ENCODE measurements around the gene SEZ6L2.
"Not testable (repeated sequence)": the region's sequence is repeated elsewhere in the genome, so short reads cannot be mapped to it uniquely, and the experiment has no call there.

SEZ6L2 gene

DNA sequence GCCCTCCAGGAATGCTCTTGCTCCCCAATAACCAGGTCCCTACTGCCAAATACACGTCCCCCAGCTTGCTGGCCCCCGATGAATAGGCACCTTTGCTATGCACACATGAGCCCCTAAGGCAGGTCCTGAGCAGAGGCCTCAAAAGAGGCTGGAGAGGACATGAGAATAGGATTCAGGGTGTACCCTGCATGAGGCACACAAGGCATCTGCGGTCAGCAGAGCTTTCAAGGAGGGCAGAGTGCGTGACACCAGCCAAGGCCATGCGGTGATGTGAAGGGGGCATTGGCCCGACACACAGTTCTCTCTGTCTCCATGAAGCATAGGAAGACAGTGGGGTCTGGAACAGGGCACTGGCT, 6.9 kb downstream of the SEZ6L2 start:
- Histone ChIP-seq H3K4me1 (ENCODE audit: low read length) (no peaks in the 10 kb centered on the region), H3K9ac (ENCODE audit: low read length) (no peak overlapping the region), H3K9me3 (replicated peaks; ENCODE audit: insufficient read depth, low read length) (no peaks in the 10 kb centered on the region), H3K36me3 (replicated peaks; ENCODE audit: insufficient read depth, low read length) (no peaks in the 10 kb centered on the region), H3K79me2 (ENCODE audit: low read length) (no peaks in the 10 kb centered on the region), H3K4me2 (ENCODE audit: low read depth, low read length) (no peak overlapping the region), H3K27me3 (replicated peaks; ENCODE audit: insufficient read depth, low read length) (peaks cover 43% of the 10 kb centered on the region), H4K20me1 (ENCODE audit: insufficient read depth, low read length) (no peaks in the 10 kb centered on the region), H3K4me3 (ENCODE audit: low read length) (no peak overlapping the region), H3K27ac (ENCODE audit: low read length) (no peak overlapping the region), H3K9me2 (replicated peaks; ENCODE audit: insufficient read depth, low read length) (no peaks in the 10 kb centered on the region), H2AFZ (ENCODE audit: low read length) (no peak overlapping the region), H3F3A (ENCODE audit: insufficient read depth, low read length) (no peaks in the 10 kb centered on the region)
- no peak for TF ChIP-seq EZH2phosphoT487 (IDR thresholded peaks at IDR 0.05; ENCODE audit: low read length)
- DNase-seq, result no peak

DNA sequence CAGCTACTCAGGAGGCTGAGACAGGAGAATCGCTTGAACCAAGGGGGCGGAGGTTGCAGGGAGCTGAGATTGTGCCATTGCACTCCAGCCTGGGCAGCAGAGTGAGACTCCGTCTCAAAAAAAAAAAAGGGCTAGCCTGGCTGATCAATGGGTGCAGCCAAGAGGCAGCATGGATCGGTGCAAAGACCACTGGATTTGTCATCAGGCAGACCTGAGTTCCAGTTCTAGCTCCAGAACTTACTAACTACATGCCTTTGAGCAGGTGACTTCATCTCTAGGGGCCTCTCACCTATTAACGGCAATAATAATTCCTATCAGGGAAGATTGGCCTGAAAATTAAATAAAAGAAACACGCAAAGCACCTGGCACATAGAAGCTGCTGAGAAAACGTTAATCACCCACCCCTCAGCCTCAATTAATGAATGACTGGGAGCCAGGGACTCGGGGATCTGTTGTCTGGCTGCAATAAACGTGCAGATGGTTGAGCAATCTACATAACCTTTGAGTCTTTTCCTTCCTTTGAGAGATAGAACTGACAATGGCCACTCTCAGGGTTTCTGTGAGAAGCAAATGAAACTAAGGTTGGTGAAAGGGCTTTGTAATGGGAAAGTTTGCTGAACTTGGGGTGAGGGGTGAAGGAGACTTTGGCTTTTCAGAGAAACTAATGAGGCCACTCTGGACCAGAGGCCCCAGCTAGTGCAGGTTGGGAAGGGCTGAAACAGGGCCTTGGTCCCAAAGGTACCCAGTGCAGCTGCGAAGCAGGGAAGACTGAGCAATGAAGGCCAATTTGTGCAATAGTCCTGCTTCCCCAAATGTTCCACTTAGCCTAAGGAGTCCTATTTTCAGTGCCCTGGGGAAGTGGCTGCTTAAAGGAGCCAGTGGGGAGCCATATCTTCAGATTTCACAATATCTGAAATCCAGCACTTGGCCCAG, 7.6 kb downstream of the SEZ6L2 start:
- no peak for DNase-seq
- Histone ChIP-seq H3K4me2 (ENCODE audit: low read depth, low read length) (no peak overlapping the region), H3K27me3 (replicated peaks; ENCODE audit: insufficient read depth, low read length) (peaks cover 40% of the 10 kb centered on the region), H3F3A (ENCODE audit: insufficient read depth, low read length) (no peaks in the 10 kb centered on the region), H3K9me2 (replicated peaks; ENCODE audit: insufficient read depth, low read length) (no peaks in the 10 kb centered on the region), H4K20me1 (ENCODE audit: insufficient read depth, low read length) (no peaks in the 10 kb centered on the region), H3K36me3 (replicated peaks; ENCODE audit: insufficient read depth, low read length) (no peaks in the 10 kb centered on the region), H3K9me3 (replicated peaks; ENCODE audit: insufficient read depth, low read length) (no peaks in the 10 kb centered on the region), H3K79me2 (ENCODE audit: low read length) (no peaks in the 10 kb centered on the region), H3K4me1 (ENCODE audit: low read length) (no peaks in the 10 kb centered on the region), H3K27ac (ENCODE audit: low read length) (no peak overlapping the region), H3K9ac (ENCODE audit: low read length) (no peak overlapping the region), H2AFZ (ENCODE audit: low read length) (no peak overlapping the region), H3K4me3 (ENCODE audit: low read length) (no peak overlapping the region)
- no peak for TF ChIP-seq EZH2 (optimal IDR thresholded peaks at IDR 0.05; ENCODE audit: low read depth, low read length)
- no peak for TF ChIP-seq CTCF (IDR thresholded peaks at IDR 0.05; ENCODE audit: low read length)
- TF ChIP-seq EZH2phosphoT487 (IDR thresholded peaks at IDR 0.05; ENCODE audit: low read length), result no peak

DNA sequence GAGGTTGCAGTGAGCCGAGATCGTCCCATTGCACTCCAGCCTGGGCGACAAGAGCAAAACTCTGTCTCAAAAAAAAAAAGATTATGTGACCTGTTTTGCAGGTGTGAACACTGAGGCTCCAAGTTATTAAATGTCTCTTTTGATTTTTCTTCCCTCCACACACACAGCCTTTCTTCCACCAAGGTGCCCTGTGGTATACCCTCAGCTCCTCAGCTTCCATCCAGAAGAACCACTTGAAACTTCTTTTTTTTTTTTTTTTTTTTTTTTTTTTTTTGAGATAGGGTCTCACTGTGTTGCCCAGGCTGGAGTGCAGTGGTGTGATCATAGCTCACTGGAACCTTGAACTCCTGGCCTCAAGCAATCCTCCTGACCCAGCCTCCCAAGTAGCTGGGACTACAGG, 10.0 kb downstream of the SEZ6L2 start:
- not testable (repeated sequence) for H3K79me2 ChIP-seq (ENCODE audit: low read length); DNase-seq; H3K36me3 ChIP-seq (replicated peaks; ENCODE audit: insufficient read depth, low read length); H3K4me2 ChIP-seq (ENCODE audit: low read depth, low read length); H3K27ac ChIP-seq (ENCODE audit: low read length); H2AFZ ChIP-seq (ENCODE audit: low read length); H3K9me3 ChIP-seq (replicated peaks; ENCODE audit: insufficient read depth, low read length); H3K9me2 ChIP-seq (replicated peaks; ENCODE audit: insufficient read depth, low read length); H3F3A ChIP-seq (ENCODE audit: insufficient read depth, low read length); H3K9ac ChIP-seq (ENCODE audit: low read length); H3K4me1 ChIP-seq (ENCODE audit: low read length); H3K4me3 ChIP-seq (ENCODE audit: low read length); H4K20me1 ChIP-seq (ENCODE audit: insufficient read depth, low read length)
- H3K27me3 ChIP-seq (replicated peaks; ENCODE audit: insufficient read depth, low read length), result peaks cover 41% of the 10 kb centered on the region

GRCh38 chr16:29883987-29884386, 15.4 kb downstream of the SEZ6L2 start:
- Histone ChIP-seq H3K9me3 (replicated peaks; ENCODE audit: insufficient read depth, low read length) (no peaks in the 10 kb centered on the region), H3K4me3 (ENCODE audit: low read length) (no peak overlapping the region), H3K27me3 (replicated peaks; ENCODE audit: insufficient read depth, low read length) (peaks cover 55% of the 10 kb centered on the region), H4K20me1 (ENCODE audit: insufficient read depth, low read length) (no peaks in the 10 kb centered on the region), H2AFZ (ENCODE audit: low read length) (no peak overlapping the region), H3F3A (ENCODE audit: insufficient read depth, low read length) (no peaks in the 10 kb centered on the region), H3K4me2 (ENCODE audit: low read depth, low read length) (no peak overlapping the region), H3K79me2 (ENCODE audit: low read length) (no peaks in the 10 kb centered on the region), H3K4me1 (ENCODE audit: low read length) (no peaks in the 10 kb centered on the region), H3K9ac (ENCODE audit: low read length) (no peak overlapping the region), H3K36me3 (replicated peaks; ENCODE audit: insufficient read depth, low read length) (no peaks in the 10 kb centered on the region), H3K9me2 (replicated peaks; ENCODE audit: insufficient read depth, low read length) (no peaks in the 10 kb centered on the region), H3K27ac (ENCODE audit: low read length) (no peak overlapping the region)
- DNase-seq, result no peak
- no peak for TF ChIP-seq EZH2phosphoT487 (IDR thresholded peaks at IDR 0.05; ENCODE audit: low read length)
- TF ChIP-seq EZH2 (optimal IDR thresholded peaks at IDR 0.05; ENCODE audit: low read depth, low read length), result no peak
- TF ChIP-seq CTCF (IDR thresholded peaks at IDR 0.05; ENCODE audit: low read length), result no peak
